Activated T-helper 1 cell treated with anti-CD3 and anti-CD28 coated beads, Interleukin-12 subunit alpha, Interleukin-12 subunit beta, Interleukin-2, Interleukin-4 antibody, amounts not matched to agents 30 ng/mL and 10 ng/mL and 1 ng/mL, durations not matched to agents 14 hours and 24 hours and 36 hours (primary cell): Measurements from ENCODE around the gene MCM5. TPM values are rescaled to one million over a fixed set of nuclear protein-coding genes. Genes with fewer than 3 reads are reported as not detected.
"Not testable (repeated sequence)": the region's sequence is repeated elsewhere in the genome, so short reads cannot be mapped to it uniquely, and the experiment has no call there.

Experiments used
- DNase-seq: peaks from one replicate; pipeline ENCODE4 v3.0.0; 2021; ENCODE audit warnings: low spot score
- H3K27ac Mint-ChIP-seq: one replicate; pipeline ENCODE4 v1.8.0; 2021; ENCODE audit warnings: mild to moderate bottlenecking, mixed read lengths
- H3K27me3 Mint-ChIP-seq: one replicate; pipeline ENCODE4 v1.8.0; 2022; ENCODE audit warnings: mild to moderate bottlenecking, moderate library complexity, mixed read lengths; ENCODE audit not compliant: insufficient read depth
- H3K36me3 Mint-ChIP-seq: one replicate; pipeline ENCODE4 v1.8.0; 2021; ENCODE audit warnings: low read depth, mixed read lengths
- H3K4me1 Mint-ChIP-seq: one replicate; pipeline ENCODE4 v1.8.0; 2021; ENCODE audit warnings: low read depth, mixed read lengths
- H3K4me3 Mint-ChIP-seq: one replicate; pipeline ENCODE4 v1.8.0; 2021; ENCODE audit warnings: mild to moderate bottlenecking, moderate library complexity, mixed read lengths
- H3K9me3 Mint-ChIP-seq: one replicate; pipeline ENCODE4 v1.8.0; 2021; ENCODE audit warnings: mixed read lengths
- intact Hi-C: fragments of 100-400 bp; cut with micrococcal nuclease; formaldehyde crosslinking; loops from one replicate; pipeline ENCODE4 v1.15.1; 2024
- total RNA-seq: library from RNA; stranded (reverse); gene quantifications from 2 replicates; pipeline ENCODE4 v1.2.3, GENCODE V29; 2022

MCM5 gene
- total RNA-seq, 1 donor from 2014 or later: 307 TPM

DNA sequence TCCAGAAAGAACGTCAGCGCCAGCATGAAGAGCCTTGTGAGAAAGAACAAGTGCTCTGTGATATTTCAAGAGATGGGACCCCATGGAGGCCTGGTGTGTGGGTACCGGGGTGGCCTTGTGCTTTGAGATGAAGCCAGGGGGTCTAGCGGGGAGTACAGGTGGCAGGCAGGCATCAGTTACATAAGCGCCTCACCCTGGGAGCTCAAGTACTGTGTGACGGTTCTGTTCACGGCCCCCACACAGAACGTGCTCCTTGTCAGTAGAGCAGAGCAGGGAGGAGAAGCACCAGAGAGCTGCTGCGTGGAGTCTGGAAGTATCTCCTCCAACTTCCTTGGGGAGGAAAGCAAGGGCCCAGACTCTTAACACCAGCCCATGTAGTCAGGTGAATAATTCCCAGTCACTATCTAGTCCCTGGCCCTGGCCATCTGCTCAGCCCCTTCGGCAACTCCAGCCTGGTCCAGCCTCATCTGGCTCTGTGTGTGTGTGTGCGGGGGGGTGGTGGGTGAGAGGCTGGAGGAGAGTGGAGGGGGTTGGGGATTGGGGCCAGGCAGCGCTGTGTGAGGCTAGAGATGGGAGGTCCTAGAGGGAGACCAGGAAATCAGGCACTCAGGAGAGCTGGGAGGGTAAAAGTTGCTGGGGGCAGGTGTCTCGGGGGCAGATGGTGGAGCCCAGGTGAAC, 32.4 kb downstream of the MCM5 start:
- H3K27ac Mint-ChIP-seq: no peak overlapping the region
- H3K36me3 Mint-ChIP-seq: peaks cover 45% of the 10 kb centered on the region
- no peaks in the 10 kb centered on the region for H3K4me1 Mint-ChIP-seq
- no peaks in the 10 kb centered on the region for H3K27me3 Mint-ChIP-seq
- no peak for DNase-seq
- no peak overlapping the region for H3K4me3 Mint-ChIP-seq
- peaks cover 9% of the 10 kb centered on the region for H3K9me3 Mint-ChIP-seq
- intact Hi-C loops: no loop called here

GRCh38 chr22:35434061-35434710, 34.2 kb downstream of the MCM5 start:
- Mint-ChIP-seq H3K27ac (no peak overlapping the region), H3K9me3 (peaks cover 9% of the 10 kb centered on the region), H3K4me3 (no peak overlapping the region), H3K27me3 (no peaks in the 10 kb centered on the region), H3K36me3 (peaks cover 62% of the 10 kb centered on the region), H3K4me1 (no peaks in the 10 kb centered on the region)
- DNase-seq: no peak
- intact Hi-C loops: no loop called here

GRCh38 chr22:35435201-35435740, 35.3 kb downstream of the MCM5 start:
- intact Hi-C loops: no loop called here
- H3K27ac Mint-ChIP-seq: no peak overlapping the region
- H3K4me1 Mint-ChIP-seq: no peaks in the 10 kb centered on the region
- H3K36me3 Mint-ChIP-seq: peaks cover 58% of the 10 kb centered on the region
- H3K4me3 Mint-ChIP-seq: no peak overlapping the region
- H3K27me3 Mint-ChIP-seq: no peaks in the 10 kb centered on the region
- DNase-seq: no peak
- H3K9me3 Mint-ChIP-seq: peaks cover 9% of the 10 kb centered on the region

DNA sequence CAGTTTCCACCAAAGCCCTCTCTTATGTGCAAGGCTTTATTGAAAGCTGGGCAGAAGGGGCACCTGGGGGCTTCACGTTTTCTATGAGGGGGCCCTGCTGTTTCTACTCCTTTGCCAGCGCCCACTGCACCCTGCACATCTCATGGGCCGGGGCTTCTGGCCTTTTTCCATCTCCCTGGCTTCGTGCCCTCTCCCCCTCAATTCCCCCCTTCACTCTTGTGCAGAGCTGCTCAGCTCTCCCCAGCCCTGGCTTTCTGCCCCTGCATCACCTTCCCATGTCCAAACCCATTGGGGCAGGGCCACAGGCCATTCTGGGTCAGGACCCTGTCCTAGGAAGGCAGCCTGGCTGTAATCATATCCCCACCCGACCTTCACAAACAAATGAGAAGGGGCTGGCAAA, 36.5 kb downstream of the MCM5 start:
- H3K9me3 Mint-ChIP-seq: peaks cover 9% of the 10 kb centered on the region
- no peak overlapping the region for H3K4me3 Mint-ChIP-seq
- no peak overlapping the region for H3K27ac Mint-ChIP-seq
- peaks cover 55% of the 10 kb centered on the region for H3K36me3 Mint-ChIP-seq
- no peaks in the 10 kb centered on the region for H3K4me1 Mint-ChIP-seq
- intact Hi-C loops: no loop called here
- no peaks in the 10 kb centered on the region for H3K27me3 Mint-ChIP-seq
- no peak for DNase-seq

DNA sequence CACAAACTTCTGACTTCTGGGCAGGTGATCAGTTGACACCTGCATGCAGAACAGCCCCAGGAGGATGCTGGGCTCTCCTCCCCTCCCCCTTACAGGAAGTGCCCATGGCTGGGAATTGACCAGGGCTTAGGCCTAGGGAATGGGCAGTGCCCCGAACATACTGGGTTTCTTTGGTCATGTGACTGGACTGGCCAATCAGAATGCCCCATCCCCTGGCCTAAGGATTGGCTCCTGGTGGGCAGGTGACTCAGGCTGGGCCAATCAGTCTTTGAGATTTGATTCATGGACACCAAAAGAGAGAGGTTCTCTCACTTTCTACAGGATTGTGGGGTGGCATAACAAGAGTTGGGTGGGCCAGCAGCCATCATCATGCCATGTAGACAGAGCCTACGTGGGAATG, 37.1 kb downstream of the MCM5 start:
- H3K4me1 Mint-ChIP-seq: no peaks in the 10 kb centered on the region
- peaks cover 50% of the 10 kb centered on the region for H3K36me3 Mint-ChIP-seq
- no peak for DNase-seq
- no peaks in the 10 kb centered on the region for H3K27me3 Mint-ChIP-seq
- no peak overlapping the region for H3K27ac Mint-ChIP-seq
- peaks cover 6% of the 10 kb centered on the region for H3K9me3 Mint-ChIP-seq
- intact Hi-C loops: no loop called here
- H3K4me3 Mint-ChIP-seq: no peak overlapping the region

GRCh38 chr22:35438673-35439364, 38.9 kb downstream of the MCM5 start:
- H3K4me3 Mint-ChIP-seq, intact Hi-C loops, H3K27ac Mint-ChIP-seq, H3K4me1 Mint-ChIP-seq, H3K27me3 Mint-ChIP-seq, H3K9me3 Mint-ChIP-seq, DNase-seq: not testable (repeated sequence)
- peaks cover 37% of the 10 kb centered on the region for H3K36me3 Mint-ChIP-seq

DNA sequence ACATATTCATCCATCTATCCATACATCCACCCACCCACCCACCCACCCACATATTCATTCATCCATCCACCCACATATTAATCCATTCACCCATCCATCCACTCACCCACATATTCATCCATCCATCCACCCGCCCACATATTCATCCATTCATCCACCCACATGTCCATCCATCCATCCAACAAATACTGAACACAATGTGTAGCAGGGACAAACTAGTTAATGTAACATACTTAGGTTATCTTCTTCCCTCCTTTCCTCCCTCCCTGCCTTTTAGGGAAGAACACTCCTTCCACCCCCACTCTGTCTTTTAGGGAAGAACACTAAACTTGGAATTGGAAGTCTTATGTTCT, 39.4 kb downstream of the MCM5 start:
- no peak overlapping the region for H3K27ac Mint-ChIP-seq
- no peaks in the 10 kb centered on the region for H3K4me1 Mint-ChIP-seq
- intact Hi-C loops: no loop called here
- H3K4me3 Mint-ChIP-seq: no peak overlapping the region
- DNase-seq: no peak
- H3K9me3 Mint-ChIP-seq: no peaks in the 10 kb centered on the region
- H3K36me3 Mint-ChIP-seq: peaks cover 31% of the 10 kb centered on the region
- no peaks in the 10 kb centered on the region for H3K27me3 Mint-ChIP-seq

DNA sequence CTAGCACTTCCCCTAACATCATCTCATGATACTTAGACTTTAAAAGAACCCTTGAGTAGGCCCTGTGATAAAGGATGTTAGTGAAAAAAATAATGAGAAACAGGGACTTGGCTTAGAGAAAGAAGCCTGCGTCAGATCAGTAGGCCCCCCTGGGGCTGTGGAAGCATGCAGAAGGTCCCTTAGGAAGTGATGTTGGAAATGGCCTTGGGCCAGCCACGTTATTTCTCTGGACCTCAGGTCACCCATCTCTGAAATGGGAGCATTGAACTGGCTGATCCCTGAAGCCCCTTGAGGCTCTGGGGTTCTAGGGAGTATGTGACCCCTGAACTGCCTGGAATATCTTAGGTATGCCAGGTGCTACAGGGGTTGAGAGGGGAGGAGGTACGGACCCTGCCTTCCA, 40.2 kb downstream of the MCM5 start:
- Mint-ChIP-seq H3K9me3 (no peaks in the 10 kb centered on the region), H3K27ac (no peak overlapping the region), H3K27me3 (no peaks in the 10 kb centered on the region), H3K36me3 (peaks cover 28% of the 10 kb centered on the region), H3K4me1 (no peaks in the 10 kb centered on the region), H3K4me3 (no peak overlapping the region)
- DNase-seq: no peak
- intact Hi-C loops: no loop called here

GRCh38 chr22:35441489-35442100, 41.7 kb downstream of the MCM5 start:
- H3K36me3 Mint-ChIP-seq: peaks cover 25% of the 10 kb centered on the region
- no peak overlapping the region for H3K4me3 Mint-ChIP-seq
- no peak overlapping the region for H3K27ac Mint-ChIP-seq
- intact Hi-C loops: no loop called here
- H3K9me3 Mint-ChIP-seq: no peaks in the 10 kb centered on the region
- no peaks in the 10 kb centered on the region for H3K27me3 Mint-ChIP-seq
- DNase-seq: no peak
- no peaks in the 10 kb centered on the region for H3K4me1 Mint-ChIP-seq

GRCh38 chr22:35442471-35442870, 42.5 kb downstream of the MCM5 start:
- no peak overlapping the region for H3K27ac Mint-ChIP-seq
- no peaks in the 10 kb centered on the region for H3K4me1 Mint-ChIP-seq
- intact Hi-C loops: no loop called here
- no peaks in the 10 kb centered on the region for H3K27me3 Mint-ChIP-seq
- H3K36me3 Mint-ChIP-seq: peaks cover 17% of the 10 kb centered on the region
- H3K9me3 Mint-ChIP-seq: no peaks in the 10 kb centered on the region
- no peak for DNase-seq
- H3K4me3 Mint-ChIP-seq: no peak overlapping the region

GRCh38 chr22:35443338-35443737, 43.4 kb downstream of the MCM5 start:
- Mint-ChIP-seq H3K4me3 (no peak overlapping the region), H3K9me3 (no peaks in the 10 kb centered on the region)

GRCh38 chr22:35443790-35444684, 44.1 kb downstream of the MCM5 start:
- Mint-ChIP-seq H3K27me3 (no peaks in the 10 kb centered on the region), H3K9me3 (no peaks in the 10 kb centered on the region), H3K27ac (no peak overlapping the region), H3K4me3 (no peak overlapping the region), H3K4me1 (peaks cover 10% of the 10 kb centered on the region), H3K36me3 (peaks cover 3% of the 10 kb centered on the region)
- DNase-seq: no peak
- intact Hi-C loops: no loop called here

More at GRCh38 chr22:35443338-35443737, 43.4 kb downstream of the MCM5 start:
- Mint-ChIP-seq H3K36me3 (peaks cover 10% of the 10 kb centered on the region), H3K27me3 (no peaks in the 10 kb centered on the region), H3K4me1 (peaks cover 7% of the 10 kb centered on the region), H3K27ac (no peak overlapping the region)
- DNase-seq: no peak
- intact Hi-C loops: no loop called here
